HFFc6 (cell line): ENCODE measurements around the gene CAV1. TPM values are rescaled to one million over a fixed set of nuclear protein-coding genes. Genes with fewer than 3 reads are reported as not detected.
A peak's percentile ranks its signal among the peaks of the same experiment; 100 is the strongest.

Source experiments
- DNase-seq: peaks from one replicate; pipeline ENCODE4 v3.0.0-alpha.2; 2018
- H3K27ac Mint-ChIP-seq: 2 replicates; pipeline ENCODE4 v1.8.0; 2020; ENCODE audit warnings: mild to moderate bottlenecking, mixed read lengths
- H3K27me3 Mint-ChIP-seq: 2 replicates; pipeline ENCODE4 v1.8.0; 2021; ENCODE audit warnings: mild to moderate bottlenecking, moderate library complexity, mixed read lengths; ENCODE audit not compliant: insufficient read depth
- H3K36me3 Mint-ChIP-seq: 2 replicates; pipeline ENCODE4 v1.8.0; 2021; ENCODE audit warnings: low read depth, mixed read lengths
- H3K4me1 Mint-ChIP-seq: 2 replicates; pipeline ENCODE4 v1.8.0; 2020; ENCODE audit warnings: low read depth, mixed read lengths
- H3K4me3 Mint-ChIP-seq: 2 replicates; pipeline ENCODE4 v1.8.0; 2020; ENCODE audit warnings: mild to moderate bottlenecking, moderate library complexity, mixed read lengths
- H3K9me3 Mint-ChIP-seq: 2 replicates; pipeline ENCODE4 v1.8.0; 2020; ENCODE audit warnings: mild to moderate bottlenecking, mixed read lengths
- total RNA-seq, 6 experiments: library from RNA; stranded (reverse); fragmentation: NEBNext Ultra II Directional; extraction: Animal tissue kit (Norgen Biotek cat#: 25700); gene quantifications; 2 replicates in 1 of 6; 3 replicates in 5 of 6; pipeline ENCODE4 v1.2.3, GENCODE V29; 2021
- TF ChIP-seq, protein P1 (sequence below): fragments of 200-600 bp; sonication (generic); IDR thresholded peaks from 2 replicates; pipeline ENCODE4 v1.5.0; 2021; ENCODE audit warnings: antibody characterized with exemption, mild to moderate bottlenecking

CAV1 gene
- total RNA-seq, 6 experiments from 2014 or later, result 938 to 1,171 (median 1,076) TPM

DNA sequence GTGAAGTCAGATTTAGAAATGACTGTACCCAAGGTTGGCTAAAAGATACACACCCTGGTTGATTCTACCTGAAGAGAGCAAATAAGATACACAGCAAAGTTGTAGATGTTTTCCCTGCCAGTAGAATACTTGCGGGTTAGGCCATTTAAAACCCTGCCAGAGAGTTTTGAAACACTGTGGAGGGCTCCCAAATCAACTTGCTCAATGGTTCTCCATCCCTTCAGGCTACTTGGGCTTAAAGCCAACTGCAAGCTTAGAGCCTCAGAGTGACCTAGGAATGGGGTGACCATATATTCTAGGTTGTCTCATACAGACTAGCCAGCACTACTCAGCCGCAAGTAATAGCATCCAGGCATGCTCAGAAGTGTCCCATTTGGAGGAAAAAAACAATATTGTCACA lies 10.0 kb downstream of the CAV1 start:
- Mint-ChIP-seq H3K4me3 (peak overlapping the region; percentile 56), H3K27ac (peak overlapping the region; percentile 73), H3K36me3 (peaks cover 85% of the 10 kb centered on the region), H3K4me1 (peaks cover 92% of the 10 kb centered on the region), H3K27me3 (peaks cover 2% of the 10 kb centered on the region), H3K9me3 (no peaks in the 10 kb centered on the region)
- TF ChIP-seq, protein P1, sequence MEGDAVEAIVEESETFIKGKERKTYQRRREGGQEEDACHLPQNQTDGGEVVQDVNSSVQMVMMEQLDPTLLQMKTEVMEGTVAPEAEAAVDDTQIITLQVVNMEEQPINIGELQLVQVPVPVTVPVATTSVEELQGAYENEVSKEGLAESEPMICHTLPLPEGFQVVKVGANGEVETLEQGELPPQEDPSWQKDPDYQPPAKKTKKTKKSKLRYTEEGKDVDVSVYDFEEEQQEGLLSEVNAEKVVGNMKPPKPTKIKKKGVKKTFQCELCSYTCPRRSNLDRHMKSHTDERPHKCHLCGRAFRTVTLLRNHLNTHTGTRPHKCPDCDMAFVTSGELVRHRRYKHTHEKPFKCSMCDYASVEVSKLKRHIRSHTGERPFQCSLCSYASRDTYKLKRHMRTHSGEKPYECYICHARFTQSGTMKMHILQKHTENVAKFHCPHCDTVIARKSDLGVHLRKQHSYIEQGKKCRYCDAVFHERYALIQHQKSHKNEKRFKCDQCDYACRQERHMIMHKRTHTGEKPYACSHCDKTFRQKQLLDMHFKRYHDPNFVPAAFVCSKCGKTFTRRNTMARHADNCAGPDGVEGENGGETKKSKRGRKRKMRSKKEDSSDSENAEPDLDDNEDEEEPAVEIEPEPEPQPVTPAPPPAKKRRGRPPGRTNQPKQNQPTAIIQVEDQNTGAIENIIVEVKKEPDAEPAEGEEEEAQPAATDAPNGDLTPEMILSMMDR, result no peak
- peak; percentile 42 for DNase-seq

DNA sequence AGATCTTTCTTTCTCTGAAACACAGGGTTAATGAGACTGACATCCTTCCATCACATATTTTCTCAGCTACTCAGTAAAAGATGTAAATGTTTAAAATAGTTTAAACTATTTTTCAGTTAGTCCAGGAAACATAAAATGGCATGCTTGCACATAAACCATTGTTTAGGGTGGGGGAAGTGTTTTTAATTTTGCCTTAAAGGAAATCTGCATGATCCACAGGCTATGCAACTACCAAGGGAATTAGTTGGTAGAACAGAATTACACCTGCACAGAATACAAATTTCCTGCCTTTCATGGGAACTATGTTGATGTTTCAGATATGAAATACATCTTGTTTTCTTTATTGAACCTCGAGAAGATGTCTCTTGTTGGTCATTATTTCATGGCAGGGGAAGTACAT lies 10.6 kb downstream of the CAV1 start:
- H3K4me3 Mint-ChIP-seq, result peak overlapping the region; percentile 48
- H3K27me3 Mint-ChIP-seq, result peaks cover 2% of the 10 kb centered on the region
- H3K9me3 Mint-ChIP-seq, result no peaks in the 10 kb centered on the region
- no peak for DNase-seq
- peaks cover 85% of the 10 kb centered on the region for H3K36me3 Mint-ChIP-seq
- peaks cover 92% of the 10 kb centered on the region for H3K4me1 Mint-ChIP-seq
- peak overlapping the region; percentile 73 for H3K27ac Mint-ChIP-seq
- TF ChIP-seq, protein P1, result no peak

DNA sequence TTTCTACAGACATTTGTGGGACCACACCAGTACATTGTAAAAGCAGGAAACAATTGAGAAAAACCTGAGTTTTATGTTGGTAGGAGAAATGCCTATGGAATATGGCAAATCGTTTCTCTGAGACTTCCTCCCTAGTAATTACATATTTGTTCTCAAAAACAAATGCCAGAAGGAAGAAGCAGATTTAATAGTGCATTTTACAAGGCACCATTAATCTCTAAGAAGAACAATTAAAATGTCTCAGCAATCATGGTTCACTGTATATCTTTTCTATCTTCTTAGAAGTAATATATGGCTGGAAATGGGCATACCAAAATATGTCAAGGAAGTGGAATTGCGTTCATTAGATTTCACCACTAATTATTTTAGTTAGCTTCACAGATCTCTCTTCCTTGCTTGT lies 13.3 kb downstream of the CAV1 start:
- no peak for DNase-seq
- H3K9me3 Mint-ChIP-seq, result no peaks in the 10 kb centered on the region
- peaks cover 82% of the 10 kb centered on the region for H3K36me3 Mint-ChIP-seq
- TF ChIP-seq, protein P1, result no peak
- peak overlapping the region; percentile 80 for H3K27ac Mint-ChIP-seq
- H3K4me3 Mint-ChIP-seq, result no peak overlapping the region
- peaks cover 2% of the 10 kb centered on the region for H3K27me3 Mint-ChIP-seq
- H3K4me1 Mint-ChIP-seq, result peaks cover 92% of the 10 kb centered on the region

DNA sequence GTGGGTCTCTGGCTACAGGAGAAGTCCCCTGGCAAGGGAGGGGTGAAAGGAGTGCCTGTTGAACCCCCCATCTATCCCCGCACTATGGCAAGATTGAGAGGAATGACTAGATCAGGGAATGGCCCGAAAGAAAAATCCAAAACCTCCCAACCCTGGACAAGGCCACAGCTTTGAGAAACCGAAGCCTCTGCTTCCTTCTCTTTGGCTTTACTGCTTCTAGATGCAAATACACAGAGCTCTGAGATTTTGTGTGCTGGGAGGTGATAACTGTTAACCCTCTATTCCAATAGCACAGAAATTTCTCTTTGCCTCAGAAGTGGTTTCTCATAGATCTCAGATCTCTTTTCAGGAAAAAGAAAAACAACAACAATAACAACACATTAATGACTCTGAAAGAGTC lies 15.0 kb downstream of the CAV1 start:
- peaks cover 87% of the 10 kb centered on the region for H3K36me3 Mint-ChIP-seq
- no peak for DNase-seq
- peaks cover 96% of the 10 kb centered on the region for H3K4me1 Mint-ChIP-seq
- peak overlapping the region; percentile 38; the same call in 1 of the 2 replicates for H3K4me3 Mint-ChIP-seq
- H3K27ac Mint-ChIP-seq, result peak overlapping the region; percentile 80
- H3K27me3 Mint-ChIP-seq, result peaks cover 5% of the 10 kb centered on the region
- no peaks in the 10 kb centered on the region for H3K9me3 Mint-ChIP-seq
- TF ChIP-seq, protein P1, result no peak

DNA sequence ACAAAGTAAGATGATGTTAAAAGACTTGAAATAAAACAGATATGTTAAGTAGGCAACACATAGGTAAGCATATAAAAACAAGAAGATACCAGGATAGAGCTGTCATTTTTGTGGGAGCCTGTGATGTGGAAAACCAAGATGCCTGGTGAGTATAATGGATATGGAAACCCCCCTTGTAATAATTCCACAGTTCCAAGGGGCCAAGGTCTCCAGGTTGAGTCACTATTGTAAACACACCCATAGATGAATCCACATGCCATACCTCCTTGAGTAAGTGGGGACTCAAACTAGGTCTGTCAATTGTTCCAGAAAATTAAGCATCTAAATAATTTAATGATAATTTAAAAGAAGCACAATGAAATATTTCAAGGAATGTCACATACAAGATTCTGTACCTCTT lies 15.9 kb downstream of the CAV1 start:
- H3K4me1 Mint-ChIP-seq, result peaks cover 96% of the 10 kb centered on the region
- peak overlapping the region; percentile 38 for H3K4me3 Mint-ChIP-seq
- H3K27ac Mint-ChIP-seq, result peak overlapping the region; percentile 80

More for the DNA sequence above, 15.9 kb downstream of the CAV1 start:
- Mint-ChIP-seq H3K9me3 (no peaks in the 10 kb centered on the region), H3K36me3 (peaks cover 87% of the 10 kb centered on the region), H3K27me3 (peaks cover 3% of the 10 kb centered on the region)
- TF ChIP-seq, protein P1, result no peak
- DNase-seq, result no peak
